GM19351 (cell line): Measurements from ENCODE around the gene PARD3.

Experiments
- ATAC-seq: cut with Tn5 transposase; IDR thresholded peaks from one replicate; pipeline ENCODE4 v1.9.1; 2021; ENCODE audit warnings: mild to moderate bottlenecking, moderate library complexity; ENCODE audit not compliant: unreplicated experiment

PARD3 gene

GRCh38 chr10:34333513-34333912 lies 481.6 kb downstream of the PARD3 start:
- no peak for ATAC-seq

- no peak for ATAC-seq
These were observed 487.9 kb downstream of the PARD3 start for GRCh38 chr10:34327184-34327583.

GRCh38 chr10:34323192-34323591 lies 491.9 kb downstream of the PARD3 start:
- ATAC-seq: no peak

- ATAC-seq: no peak
These were observed 494.8 kb downstream of the PARD3 start for GRCh38 chr10:34320265-34320664.

- no peak for ATAC-seq
These were observed 495.8 kb downstream of the PARD3 start for GRCh38 chr10:34319197-34319846.

GRCh38 chr10:34316154-34316553 lies 498.9 kb downstream of the PARD3 start:
- ATAC-seq: no peak

GRCh38 chr10:34314457-34314856 lies 500.6 kb downstream of the PARD3 start:
- no peak for ATAC-seq

GRCh38 chr10:34313888-34314287 lies 501.2 kb downstream of the PARD3 start:
- no peak for ATAC-seq

GRCh38 chr10:34313353-34313752 lies 501.7 kb downstream of the PARD3 start:
- ATAC-seq: no peak

GRCh38 chr10:34311679-34312078 lies 503.4 kb downstream of the PARD3 start:
- ATAC-seq: no peak

GRCh38 chr10:34310234-34310633 lies 504.9 kb downstream of the PARD3 start:
- no peak for ATAC-seq

- ATAC-seq: no peak
These were observed 509.9 kb downstream of the PARD3 start for GRCh38 chr10:34305189-34305588.

- no peak for ATAC-seq
These were observed 512.1 kb downstream of the PARD3 start for GRCh38 chr10:34303022-34303421.

GRCh38 chr10:34299105-34299611 lies 515.9 kb downstream of the PARD3 start:
- ATAC-seq: no peak

GRCh38 chr10:34298346-34298818 lies 516.7 kb downstream of the PARD3 start:
- ATAC-seq: no peak

GRCh38 chr10:34297541-34298345 lies 517.4 kb downstream of the PARD3 start:
- no peak for ATAC-seq

- ATAC-seq: no peak
These were observed 520.0 kb downstream of the PARD3 start for GRCh38 chr10:34295142-34295548.

- no peak for ATAC-seq
These were observed 521.0 kb downstream of the PARD3 start for GRCh38 chr10:34294137-34294536.

GRCh38 chr10:34292675-34293074 lies 522.4 kb downstream of the PARD3 start:
- no peak for ATAC-seq

- ATAC-seq: no peak
These were observed 522.9 kb downstream of the PARD3 start for GRCh38 chr10:34292194-34292565.

GRCh38 chr10:34291466-34292193 lies 523.5 kb downstream of the PARD3 start:
- no peak for ATAC-seq
